ENCODE data around the gene PRRT1. TPM values are rescaled to one million over a fixed set of nuclear protein-coding genes. Genes with fewer than 3 reads are reported as not detected.
"Not testable (repeated sequence)": the region's sequence is repeated elsewhere in the genome, so short reads cannot be mapped to it uniquely, and the experiment has no call there.

Gene PRRT1
- total RNA-seq, 1 experiment from 2014 or later, result not detected

DNA sequence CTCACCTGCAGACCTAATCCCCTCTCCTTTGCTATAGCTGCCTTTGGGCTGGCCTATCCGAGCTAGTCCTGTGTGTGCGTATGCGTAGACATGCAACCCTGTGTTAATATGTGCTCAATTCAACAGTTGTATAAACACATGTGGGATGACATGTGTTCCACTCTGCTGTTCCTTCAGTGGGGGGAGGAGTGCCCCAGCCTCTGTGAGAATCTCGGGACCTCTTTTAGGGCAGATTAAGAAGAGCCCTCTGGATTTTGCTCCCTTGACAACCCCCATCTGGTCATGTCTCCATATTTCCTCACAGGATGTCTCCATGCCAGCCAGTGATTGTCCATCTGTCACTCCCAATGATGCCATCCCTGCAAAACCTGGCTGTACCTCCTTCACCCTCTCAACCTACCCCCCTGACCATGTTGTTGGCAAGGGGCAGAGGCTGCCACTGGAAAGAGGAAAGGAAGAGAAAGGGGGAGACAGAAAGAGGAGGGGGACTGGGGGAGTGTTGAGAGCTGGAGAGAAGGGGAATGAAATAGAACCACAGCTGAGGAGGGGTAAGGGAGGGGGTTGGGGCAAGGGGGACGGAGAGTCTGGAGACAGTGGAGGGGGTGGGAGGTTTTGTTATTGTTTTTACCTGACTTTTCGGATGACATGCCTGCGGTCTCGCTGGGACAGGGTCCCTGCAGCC is 417 bp downstream of the PRRT1 start:
- DNase-seq (ENCODE audit: low read depth), result no peak

- no peak for DNase-seq (ENCODE audit: low read depth)
Measured at GRCh38 chr6:32149932-32150870, 1.5 kb downstream of the PRRT1 start.

- DNase-seq (ENCODE audit: low read depth), result no peak
Measured at GRCh38 chr6:32149092-32149755, 2.5 kb downstream of the PRRT1 start.

DNA sequence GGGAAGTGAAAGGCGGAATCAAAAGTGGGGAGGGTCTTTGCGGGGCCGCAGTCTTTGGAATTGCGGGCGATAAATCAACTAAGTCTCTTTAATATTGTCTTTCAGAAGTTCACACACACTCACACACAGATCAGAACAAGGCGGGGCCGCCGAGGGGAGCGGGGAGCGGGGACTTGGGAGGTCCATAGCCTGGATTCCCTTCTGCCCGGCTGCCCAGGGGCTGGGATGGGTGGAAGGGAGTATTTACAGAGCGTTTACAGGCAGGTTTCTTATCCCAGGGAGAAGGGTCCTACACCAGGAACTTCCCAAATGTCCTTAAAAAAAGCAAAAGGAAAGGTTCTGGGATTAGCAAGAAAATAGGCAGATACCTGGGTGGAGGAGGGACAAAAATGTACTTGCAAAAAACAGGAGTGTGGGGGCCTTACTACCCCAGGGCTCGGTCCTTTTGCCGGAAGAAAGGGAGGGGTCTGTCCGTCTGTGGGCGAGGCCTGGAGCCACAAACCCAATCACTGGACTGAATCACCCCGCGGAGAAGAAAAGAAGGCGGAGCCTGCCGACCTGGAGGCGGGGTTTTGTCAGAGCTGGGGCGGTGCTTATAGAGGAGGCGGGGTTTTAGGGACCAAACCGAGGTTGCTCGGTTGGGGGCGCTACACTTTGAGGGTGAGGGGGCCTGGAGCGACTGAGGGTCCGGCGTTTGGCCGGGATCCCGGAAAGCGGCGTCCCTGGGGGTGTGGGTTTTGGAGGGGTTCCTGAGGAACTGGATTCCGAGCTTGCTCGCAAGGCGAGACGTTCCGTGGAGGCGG is 3.2 kb downstream of the PRRT1 start:
- no peak for DNase-seq (ENCODE audit: low read depth)

GRCh38 chr6:32147401-32148132 is 4.2 kb downstream of the PRRT1 start:
- no peak for DNase-seq (ENCODE audit: low read depth)

GRCh38 chr6:32146687-32147086 is 5.1 kb downstream of the PRRT1 start:
- DNase-seq (ENCODE audit: low read depth), result no peak

- DNase-seq (ENCODE audit: low read depth), result no peak
Measured at GRCh38 chr6:32146287-32146686, 5.5 kb downstream of the PRRT1 start.

DNA sequence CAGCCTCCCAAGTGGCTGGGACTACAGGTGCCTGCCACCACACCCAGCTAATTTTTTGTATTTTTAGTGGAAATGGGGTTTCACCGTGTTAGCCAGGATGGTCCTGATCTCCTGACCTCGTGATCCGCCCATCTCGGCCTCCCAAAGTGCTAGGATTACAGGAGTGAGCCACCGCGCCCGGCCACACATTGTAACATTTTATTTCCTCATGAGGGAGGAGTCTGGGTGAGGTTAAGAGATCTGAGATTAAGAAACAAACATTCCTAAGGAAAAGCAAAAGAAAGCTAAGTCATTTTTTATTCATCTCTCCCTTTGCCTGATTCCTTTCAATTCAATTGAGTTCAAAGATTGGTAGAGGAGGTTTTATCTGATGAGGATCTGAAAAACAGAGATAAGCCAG is 7.5 kb downstream of the PRRT1 start:
- DNase-seq (ENCODE audit: low read depth), result not testable (repeated sequence)

- no peak for DNase-seq (ENCODE audit: low read depth)
Measured at GRCh38 chr6:32140420-32141046, 11.2 kb downstream of the PRRT1 start.

DNA sequence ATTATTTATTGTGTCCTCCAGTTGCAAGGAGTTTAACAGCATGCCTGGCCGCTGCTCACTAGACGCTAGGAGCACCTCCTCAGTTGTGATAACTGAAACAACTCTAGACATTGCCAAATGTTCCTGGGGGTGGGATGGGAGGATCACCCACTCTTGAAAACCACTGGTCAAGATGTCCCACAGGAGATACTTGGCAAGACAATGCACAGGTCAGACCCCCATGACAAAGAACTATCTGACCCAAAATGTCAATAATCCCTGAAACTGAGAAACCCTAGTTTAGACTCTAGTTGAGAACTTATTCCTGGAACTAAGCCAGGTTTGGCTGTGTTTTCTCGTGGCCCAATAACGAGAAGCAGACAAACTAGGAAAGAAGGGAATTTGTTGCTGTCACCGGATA is 12.1 kb downstream of the PRRT1 start:
- no peak for DNase-seq (ENCODE audit: low read depth)

DNA sequence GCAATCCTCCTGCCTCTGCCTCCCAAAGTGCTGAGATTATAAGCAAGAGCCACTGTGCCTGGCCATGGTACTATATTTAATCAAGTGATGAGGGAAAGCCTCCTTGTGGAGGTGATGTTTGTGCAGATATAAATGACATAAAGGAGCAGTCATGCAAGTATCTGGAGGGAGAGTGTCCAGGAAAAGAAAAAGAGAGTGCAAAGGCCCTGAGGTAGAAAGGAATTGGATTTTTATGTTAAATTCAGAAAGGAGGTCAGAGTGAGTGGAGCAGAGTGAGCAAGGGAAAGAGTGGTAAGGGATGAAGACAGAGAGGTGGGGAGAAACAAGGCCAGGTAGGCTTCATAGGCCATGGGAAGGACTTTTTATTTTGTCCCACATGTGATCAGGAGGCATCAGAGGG is 14.3 kb downstream of the PRRT1 start:
- no peak for DNase-seq (ENCODE audit: low read depth)

GRCh38 chr6:32133786-32134185 is 18.0 kb downstream of the PRRT1 start:
- no peak for DNase-seq (ENCODE audit: low read depth)

DNA sequence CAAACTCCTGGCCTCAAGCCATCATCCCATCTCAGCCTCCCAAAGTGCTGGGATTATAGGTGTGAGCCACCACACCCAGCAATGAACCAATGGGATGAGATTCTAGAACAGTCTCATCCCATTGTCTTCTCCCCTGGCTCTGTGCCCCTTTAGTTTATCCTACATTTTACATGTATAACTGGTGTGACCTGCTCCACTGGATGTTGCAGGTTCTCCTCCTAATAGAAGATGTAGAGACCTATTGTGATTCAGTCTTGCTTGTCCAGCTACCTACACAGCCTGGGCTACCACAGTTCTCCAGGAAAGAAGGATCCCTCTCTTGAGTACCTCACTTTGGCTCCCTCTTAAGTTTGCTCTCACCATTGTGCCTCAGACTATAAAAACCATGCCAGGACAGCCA is 19.6 kb downstream of the PRRT1 start:
- no peak for DNase-seq (ENCODE audit: low read depth)

GRCh38 chr6:32131439-32131948 is 20.2 kb downstream of the PRRT1 start:
- DNase-seq (ENCODE audit: low read depth), result no peak

DNA sequence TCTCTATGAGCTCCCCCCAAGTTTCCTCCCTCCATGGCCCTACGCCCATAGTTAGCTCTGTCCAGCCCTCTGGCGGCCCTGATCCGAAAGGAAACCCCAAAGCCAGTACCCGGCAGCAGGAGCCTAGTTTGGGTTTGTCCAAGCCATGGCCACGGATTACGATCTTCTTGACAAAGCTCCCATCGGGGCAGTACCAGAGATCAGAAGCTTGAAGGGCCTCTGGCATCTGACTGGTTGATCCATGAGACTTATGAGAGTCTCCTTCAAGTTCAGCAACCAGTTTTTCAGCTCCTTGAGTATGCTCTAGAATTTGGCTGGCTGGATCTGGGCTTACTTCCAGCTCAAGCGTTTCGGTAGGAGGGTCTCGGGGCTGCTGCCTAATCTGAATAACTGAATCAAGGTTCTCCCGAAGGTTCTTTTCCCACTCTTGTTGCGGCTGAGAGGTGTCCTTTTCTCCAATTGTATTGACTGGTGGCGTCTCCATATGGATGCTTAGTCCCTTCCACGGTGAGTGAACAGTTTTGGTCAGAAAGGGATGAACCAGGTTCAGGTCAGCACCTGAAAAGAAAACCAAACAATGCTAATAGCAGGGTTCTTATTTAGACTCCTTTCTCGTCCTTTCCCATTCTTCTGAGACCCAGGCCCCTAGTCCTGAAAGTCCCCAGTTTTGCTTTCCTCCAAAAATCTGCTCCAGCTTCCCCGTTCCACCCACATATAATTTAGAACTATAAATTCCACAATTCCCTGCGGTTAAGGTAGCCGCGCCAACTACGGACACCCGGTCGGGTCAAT is 22.2 kb downstream of the PRRT1 start:
- no peak for DNase-seq (ENCODE audit: low read depth)

- no peak for DNase-seq (ENCODE audit: low read depth)
Measured at GRCh38 chr6:32128751-32129296, 22.9 kb downstream of the PRRT1 start.

- peak; percentile 100 for DNase-seq (ENCODE audit: low read depth)
Measured at GRCh38 chr6:32127717-32128592, 23.8 kb downstream of the PRRT1 start, which contains the start of gene ATF6B. Gene ATF6B, minus strand, starts transcription at chr6:32128246. Its CDS starts 39 bp downstream, at chr6:32128207.

- DNase-seq (ENCODE audit: low read depth), result no peak
Measured at GRCh38 chr6:32127409-32127716, 24.4 kb downstream of the PRRT1 start.

Measured in Daoy (cell line).